Activated CD4-positive, alpha-beta T cell treated with anti-CD3 and anti-CD28 coated beads, Interleukin-2, amount 10 ng/mL, durations not matched to agents 24 days and 14 days (primary cell): ENCODE data around the gene TMEM33. TPM values are rescaled to one million over a fixed set of nuclear protein-coding genes. Genes with fewer than 3 reads are reported as not detected.

Experiments
- DNase-seq: peaks from one replicate; pipeline ENCODE4 v3.0.0; 2022
- H3K27ac Mint-ChIP-seq: one replicate; pipeline ENCODE4 v1.8.0; 2022; ENCODE audit warnings: mild to moderate bottlenecking, mixed read lengths
- H3K27me3 Mint-ChIP-seq: one replicate; pipeline ENCODE4 v1.8.0; 2022; ENCODE audit warnings: mixed read lengths
- H3K36me3 Mint-ChIP-seq: one replicate; pipeline ENCODE4 v1.8.0; 2022; ENCODE audit warnings: low read depth, mild to moderate bottlenecking, mixed read lengths
- H3K4me1 Mint-ChIP-seq: one replicate; pipeline ENCODE4 v1.8.0; 2021; ENCODE audit warnings: mixed read lengths
- H3K4me3 Mint-ChIP-seq: one replicate; pipeline ENCODE4 v1.8.0; 2022; ENCODE audit warnings: mild to moderate bottlenecking, moderate library complexity, mixed read lengths
- H3K9me3 Mint-ChIP-seq: one replicate; pipeline ENCODE4 v1.8.0; 2021; ENCODE audit warnings: mixed read lengths
- intact Hi-C: fragments of 100-400 bp; cut with micrococcal nuclease; formaldehyde crosslinking; loops from one replicate; pipeline ENCODE4 v1.15.1; 2023
- total RNA-seq: library from RNA; stranded (reverse); gene quantifications from 2 replicates; pipeline ENCODE4 v1.2.3, GENCODE V29; 2022

The TMEM33 gene
- total RNA-seq, 1 donor from 2014 or later, result 102 TPM

DNA sequence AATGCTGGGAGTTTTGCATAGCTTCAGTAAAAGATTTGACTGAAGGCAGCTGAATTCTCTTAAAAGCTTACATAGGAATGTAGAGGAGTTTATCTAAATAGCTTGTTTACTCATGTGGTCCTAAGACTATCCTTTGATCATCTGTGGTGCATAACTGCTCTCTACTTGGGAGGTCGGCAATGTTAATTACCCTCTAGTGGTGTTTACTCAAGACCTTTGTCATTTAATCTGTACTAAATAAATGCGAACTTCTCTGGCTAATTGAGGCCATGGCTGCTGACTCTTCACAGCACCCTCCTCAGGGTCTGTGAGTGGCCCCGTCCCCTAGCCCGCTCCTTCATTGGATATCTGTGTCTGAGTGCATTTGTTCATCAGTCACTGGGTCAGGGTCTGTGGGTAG lies 13.8 kb upstream of the TMEM33 start:
- no peak for DNase-seq
- intact Hi-C loops, result no loop called here
- H3K27me3 Mint-ChIP-seq, result peaks cover 4% of the 10 kb centered on the region
- no peaks in the 10 kb centered on the region for H3K4me1 Mint-ChIP-seq
- H3K36me3 Mint-ChIP-seq, result no peaks in the 10 kb centered on the region
- no peak overlapping the region for H3K27ac Mint-ChIP-seq
- no peak overlapping the region for H3K4me3 Mint-ChIP-seq
- peaks cover 14% of the 10 kb centered on the region for H3K9me3 Mint-ChIP-seq

- DNase-seq, result peak; percentile 22
- Mint-ChIP-seq H3K9me3 (peaks cover 8% of the 10 kb centered on the region), H3K4me1 (peaks cover 8% of the 10 kb centered on the region), H3K27ac (no peak overlapping the region), H3K36me3 (no peaks in the 10 kb centered on the region), H3K27me3 (peaks cover 9% of the 10 kb centered on the region), H3K4me3 (no peak overlapping the region)
- intact Hi-C loops, result no loop called here
Observed at GRCh38 chr4:41927796-41928499, 7.3 kb upstream of the TMEM33 start.

GRCh38 chr4:41930139-41930831 lies 4.9 kb upstream of the TMEM33 start:
- H3K27me3 Mint-ChIP-seq, result peaks cover 8% of the 10 kb centered on the region
- H3K4me1 Mint-ChIP-seq, result peaks cover 19% of the 10 kb centered on the region
- H3K9me3 Mint-ChIP-seq, result peaks cover 11% of the 10 kb centered on the region
- intact Hi-C loops, result no loop called here
- peak; percentile 40 for DNase-seq
- H3K27ac Mint-ChIP-seq, result no peak overlapping the region
- peaks cover under 1% of the 10 kb centered on the region for H3K36me3 Mint-ChIP-seq
- H3K4me3 Mint-ChIP-seq, result no peak overlapping the region

DNA sequence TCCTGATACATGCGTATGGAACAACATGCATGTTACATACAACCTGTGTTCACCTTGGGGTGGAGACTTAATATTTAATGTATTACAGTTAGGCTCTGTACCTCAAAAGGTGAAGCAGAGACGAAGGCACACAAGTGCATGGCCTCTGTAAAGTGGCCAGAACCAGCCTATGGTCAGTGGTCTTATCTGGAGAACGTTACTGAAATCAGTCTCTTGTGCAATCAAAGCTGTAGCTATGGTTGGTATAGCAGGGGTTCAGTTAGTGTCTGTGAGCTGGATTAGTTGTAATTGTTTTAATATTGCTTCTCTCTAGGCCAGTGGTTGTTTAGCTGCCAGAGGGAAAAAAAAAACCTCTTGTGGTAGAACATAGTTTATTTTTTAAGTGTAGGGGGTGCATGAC lies 2.2 kb upstream of the TMEM33 start:
- peaks cover 11% of the 10 kb centered on the region for H3K9me3 Mint-ChIP-seq
- no peak overlapping the region for H3K4me3 Mint-ChIP-seq
- H3K27me3 Mint-ChIP-seq, result peaks cover 7% of the 10 kb centered on the region
- DNase-seq, result peak; percentile 51
- H3K36me3 Mint-ChIP-seq, result peaks cover 20% of the 10 kb centered on the region
- H3K4me1 Mint-ChIP-seq, result peaks cover 32% of the 10 kb centered on the region
- H3K27ac Mint-ChIP-seq, result no peak overlapping the region
- intact Hi-C loops, result no loop called here

DNA sequence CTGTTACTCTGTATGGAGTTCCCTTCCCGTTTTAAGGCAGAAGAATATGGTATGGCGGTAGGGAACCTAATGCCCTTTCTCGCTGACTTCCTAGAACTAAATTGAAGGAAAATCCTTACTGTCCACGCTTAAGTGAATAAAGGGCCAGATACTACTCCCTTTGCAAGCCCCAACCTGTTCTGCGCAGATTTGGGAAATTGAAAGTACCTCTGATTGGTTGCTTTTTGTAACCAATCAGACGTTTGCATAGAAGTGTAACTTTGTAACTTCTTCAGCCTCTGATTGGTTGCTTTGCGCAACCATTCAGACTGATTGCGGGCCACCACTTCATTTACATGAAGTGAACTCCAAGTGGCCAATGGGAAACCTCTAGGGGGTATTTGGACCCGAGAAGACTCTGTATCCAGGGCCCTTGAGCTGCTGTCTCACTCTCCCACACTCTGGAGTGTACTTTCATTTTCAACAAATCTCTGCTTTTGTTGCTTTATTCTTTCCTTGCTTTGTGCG lies 1.2 kb upstream of the TMEM33 start:
- H3K9me3 Mint-ChIP-seq, result peaks cover 6% of the 10 kb centered on the region
- H3K27me3 Mint-ChIP-seq, result no peaks in the 10 kb centered on the region
- no peak overlapping the region for H3K27ac Mint-ChIP-seq
- peak; percentile 51 for DNase-seq
- peak overlapping the region; percentile 96 for H3K4me3 Mint-ChIP-seq
- intact Hi-C loops, result no loop called here
- peaks cover 33% of the 10 kb centered on the region for H3K4me1 Mint-ChIP-seq
- peaks cover 26% of the 10 kb centered on the region for H3K36me3 Mint-ChIP-seq

- Mint-ChIP-seq H3K4me1 (peaks cover 34% of the 10 kb centered on the region), H3K27ac (peak overlapping the region; percentile 96), H3K27me3 (no peaks in the 10 kb centered on the region), H3K36me3 (peaks cover 29% of the 10 kb centered on the region), H3K9me3 (peaks cover 6% of the 10 kb centered on the region), H3K4me3 (peak overlapping the region; percentile 96)
- no peak for DNase-seq
- intact Hi-C loops, result no loop called here
Observed at GRCh38 chr4:41934514-41934900, 722 bp upstream of the TMEM33 start.

DNA sequence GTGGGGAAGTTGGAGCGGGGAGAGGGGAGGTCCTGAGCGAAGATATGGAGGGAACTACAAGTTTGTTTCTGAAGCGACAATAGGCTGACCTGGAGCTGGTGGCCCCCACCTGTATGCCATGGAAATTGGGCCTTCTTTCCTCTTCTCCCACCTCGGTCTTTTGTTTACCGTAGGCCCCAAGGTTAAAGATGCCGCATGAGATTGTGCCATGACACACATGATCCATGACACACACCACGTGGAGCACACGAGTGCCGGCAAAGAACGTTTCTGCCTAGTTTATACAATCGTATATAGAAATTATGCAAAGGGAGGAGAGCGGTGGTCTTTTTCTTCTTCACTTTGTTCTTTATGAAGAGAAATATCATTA lies 408 bp downstream of the TMEM33 start:
- Mint-ChIP-seq H3K27ac (peak overlapping the region; percentile 96), H3K9me3 (peaks cover 6% of the 10 kb centered on the region), H3K27me3 (no peaks in the 10 kb centered on the region), H3K36me3 (peaks cover 35% of the 10 kb centered on the region), H3K4me3 (peak overlapping the region; percentile 96), H3K4me1 (peaks cover 36% of the 10 kb centered on the region)
- intact Hi-C loops, result loop anchor here (1.0 kb wide), 1 partner anchor 55 kb away; the partner anchor contains the start of gene SLC30A9
- peak; percentile 67 for DNase-seq

DNA sequence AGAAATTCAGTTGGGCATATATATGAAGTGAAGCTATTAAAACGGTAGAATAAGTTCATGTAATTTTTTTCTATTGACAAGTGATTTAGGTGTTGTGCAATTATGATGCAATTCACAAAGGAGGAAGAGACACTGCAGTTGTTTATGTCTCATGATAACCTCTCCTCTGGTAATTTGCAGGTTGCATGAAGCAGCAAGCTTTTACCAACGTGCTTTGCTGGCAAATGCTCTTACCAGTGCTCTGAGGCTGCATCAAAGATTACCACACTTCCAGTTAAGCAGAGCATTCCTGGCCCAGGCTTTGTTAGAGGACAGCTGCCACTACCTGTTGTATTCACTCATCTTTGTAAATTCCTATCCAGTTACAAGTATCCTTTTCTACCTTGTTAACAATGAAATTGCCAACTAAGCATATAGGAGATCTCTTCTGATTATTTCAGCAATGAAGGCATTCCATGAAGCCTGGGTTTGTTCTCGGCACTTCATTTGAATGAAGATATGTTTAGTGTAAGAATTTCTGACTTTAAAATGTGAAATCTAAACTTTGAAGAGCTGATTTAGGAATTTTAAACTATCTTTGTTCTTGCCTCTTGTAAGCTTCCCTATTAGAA lies 3.9 kb downstream of the TMEM33 start:
- H3K27me3 Mint-ChIP-seq, result no peaks in the 10 kb centered on the region
- intact Hi-C loops, result no loop called here
- H3K4me1 Mint-ChIP-seq, result peaks cover 30% of the 10 kb centered on the region
- no peak overlapping the region for H3K4me3 Mint-ChIP-seq
- no peak for DNase-seq
- H3K9me3 Mint-ChIP-seq, result peaks cover 6% of the 10 kb centered on the region
- H3K27ac Mint-ChIP-seq, result no peak overlapping the region
- H3K36me3 Mint-ChIP-seq, result peaks cover 47% of the 10 kb centered on the region

- H3K4me3 Mint-ChIP-seq, result no peak overlapping the region
- DNase-seq, result no peak
- no peaks in the 10 kb centered on the region for H3K9me3 Mint-ChIP-seq
- no peak overlapping the region for H3K27ac Mint-ChIP-seq
- peaks cover 21% of the 10 kb centered on the region for H3K4me1 Mint-ChIP-seq
- H3K27me3 Mint-ChIP-seq, result no peaks in the 10 kb centered on the region
- peaks cover 51% of the 10 kb centered on the region for H3K36me3 Mint-ChIP-seq
- intact Hi-C loops, result no loop called here
Observed at GRCh38 chr4:41940834-41941233, 5.6 kb downstream of the TMEM33 start.

- DNase-seq, result no peak
- H3K4me3 Mint-ChIP-seq, result no peak overlapping the region
- peaks cover 14% of the 10 kb centered on the region for H3K4me1 Mint-ChIP-seq
- peaks cover 44% of the 10 kb centered on the region for H3K36me3 Mint-ChIP-seq
- no peak overlapping the region for H3K27ac Mint-ChIP-seq
- H3K9me3 Mint-ChIP-seq, result no peaks in the 10 kb centered on the region
- no peaks in the 10 kb centered on the region for H3K27me3 Mint-ChIP-seq
- intact Hi-C loops, result no loop called here
Observed at GRCh38 chr4:41943506-41943905, 8.3 kb downstream of the TMEM33 start.

GRCh38 chr4:41944089-41944488 lies 8.9 kb downstream of the TMEM33 start:
- no peak overlapping the region for H3K27ac Mint-ChIP-seq

GRCh38 chr4:41949531-41949930 lies 14.3 kb downstream of the TMEM33 start:
- intact Hi-C loops, result no loop called here
- Mint-ChIP-seq H3K9me3 (no peaks in the 10 kb centered on the region), H3K36me3 (peaks cover 58% of the 10 kb centered on the region), H3K4me1 (peaks cover 23% of the 10 kb centered on the region), H3K27me3 (no peaks in the 10 kb centered on the region), H3K4me3 (no peak overlapping the region), H3K27ac (no peak overlapping the region)
- DNase-seq, result no peak

More at GRCh38 chr4:41944089-41944488, 8.9 kb downstream of the TMEM33 start:
- intact Hi-C loops, result no loop called here
- Mint-ChIP-seq H3K27me3 (no peaks in the 10 kb centered on the region), H3K4me3 (no peak overlapping the region), H3K36me3 (peaks cover 43% of the 10 kb centered on the region), H3K4me1 (peaks cover 14% of the 10 kb centered on the region), H3K9me3 (no peaks in the 10 kb centered on the region)
- DNase-seq, result no peak

GRCh38 chr4:41957634-41958033 lies 22.4 kb downstream of the TMEM33 start:
- intact Hi-C loops, result no loop called here
- no peaks in the 10 kb centered on the region for H3K4me1 Mint-ChIP-seq
- H3K9me3 Mint-ChIP-seq, result no peaks in the 10 kb centered on the region
- H3K27me3 Mint-ChIP-seq, result no peaks in the 10 kb centered on the region
- H3K27ac Mint-ChIP-seq, result no peak overlapping the region
- H3K36me3 Mint-ChIP-seq, result peaks cover 19% of the 10 kb centered on the region
- DNase-seq, result no peak
- H3K4me3 Mint-ChIP-seq, result no peak overlapping the region

DNA sequence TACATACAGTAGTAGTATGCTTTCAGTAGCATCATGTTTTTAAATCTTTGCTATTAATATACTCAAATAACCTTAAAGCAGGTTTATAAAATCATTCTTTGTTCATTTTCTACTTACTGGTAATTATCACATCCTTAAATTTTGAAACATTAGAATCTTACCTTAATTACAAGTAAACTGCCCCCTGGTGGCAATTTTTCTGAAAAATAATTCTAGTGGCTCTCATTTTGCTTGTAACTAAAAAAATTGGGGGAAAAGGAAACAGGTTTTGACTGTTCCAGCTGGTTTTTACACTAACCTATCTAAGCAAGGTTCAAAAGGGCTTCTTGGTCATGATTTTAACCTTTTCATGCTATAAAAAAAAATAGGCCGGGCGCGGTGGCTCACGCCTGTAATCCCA lies 27.9 kb downstream of the TMEM33 start:
- Mint-ChIP-seq H3K9me3 (peaks cover 1% of the 10 kb centered on the region), H3K27ac (no peak overlapping the region), H3K4me1 (no peaks in the 10 kb centered on the region), H3K27me3 (no peaks in the 10 kb centered on the region), H3K36me3 (peaks cover 5% of the 10 kb centered on the region), H3K4me3 (no peak overlapping the region)
- no peak for DNase-seq
- intact Hi-C loops, result no loop called here
